ENCODE data around the gene FOXN3.

- TF ChIP-seq ELK1 (IDR thresholded peaks at IDR 0.05; ENCODE audit: low read depth, low read length), result no peak
- TF ChIP-seq KLF5 (IDR thresholded peaks at IDR 0.05; ENCODE audit: partially characterized antibody), result no peak
- no peak for TF ChIP-seq RAD21 (IDR thresholded peaks at IDR 0.05; ENCODE audit: insufficient read depth, low read depth, low read length)
Measured at GRCh38 chr14:89255852-89256251, 161.2 kb downstream of the FOXN3 start.
